Endodermal cell (in vitro differentiated cells): ENCODE data around the gene DOHH. TPM values are rescaled to one million over a fixed set of nuclear protein-coding genes. Genes with fewer than 3 reads are reported as not detected.

Experiments
- DNase-seq: peaks from one replicate; pipeline ENCODE4 v3.0.0-alpha.2; 2017
- H3K27ac ChIP-seq: 2 replicates; pipeline ENCODE4 v1.5.1; 2013; ENCODE audit warnings: mild to moderate bottlenecking, low read depth, low read length, moderate library complexity
- H3K27me3 ChIP-seq: 2 replicates; pipeline ENCODE4 v1.6.1; 2013; ENCODE audit warnings: mild to moderate bottlenecking, low read length, moderate library complexity; ENCODE audit not compliant: insufficient read depth, control insufficient read depth, poor library complexity, severe bottlenecking
- H3K36me3 ChIP-seq: 2 replicates; pipeline ENCODE4 v1.7.0; 2013; ENCODE audit warnings: mild to moderate bottlenecking, low read length, moderate library complexity; ENCODE audit not compliant: control insufficient read depth, insufficient read depth
- H3K4me1 ChIP-seq: one replicate; pipeline ENCODE4 v1.7.0; 2013; ENCODE audit warnings: low read length; ENCODE audit not compliant: control insufficient read depth, insufficient read depth
- H3K4me3 ChIP-seq: 2 replicates; pipeline ENCODE4 v1.5.1; 2013; ENCODE audit warnings: mild to moderate bottlenecking, low read length, moderate library complexity
- H3K9ac ChIP-seq: 2 replicates; pipeline ENCODE4 v1.6.1; 2013; ENCODE audit warnings: mild to moderate bottlenecking, low read length, moderate library complexity; ENCODE audit not compliant: poor library complexity, severe bottlenecking; ENCODE audit errors: extremely low read depth
- H3K9me3 ChIP-seq: 2 replicates; pipeline ENCODE4 v1.6.1; 2013; ENCODE audit warnings: mild to moderate bottlenecking, low read length, moderate library complexity; ENCODE audit not compliant: control insufficient read depth
- H3K27ac Mint-ChIP-seq: 2 replicates; pipeline ENCODE4 v1.8.0; 2020; ENCODE audit warnings: mixed read lengths
- H3K27me3 Mint-ChIP-seq: 2 replicates; pipeline ENCODE4 v1.8.0; 2021; ENCODE audit warnings: mild to moderate bottlenecking, mixed read lengths; ENCODE audit not compliant: insufficient read depth
- H3K36me3 Mint-ChIP-seq: 2 replicates; pipeline ENCODE4 v1.8.0; 2020; ENCODE audit warnings: low read depth, mixed read lengths
- H3K4me1 Mint-ChIP-seq: 2 replicates; pipeline ENCODE4 v1.8.0; 2020; ENCODE audit warnings: mixed read lengths
- H3K4me3 Mint-ChIP-seq: 2 replicates; pipeline ENCODE4 v1.8.0; 2020; ENCODE audit warnings: mild to moderate bottlenecking, moderate library complexity, mixed read lengths
- H3K9me3 Mint-ChIP-seq: 2 replicates; pipeline ENCODE4 v1.8.0; 2020; ENCODE audit warnings: mild to moderate bottlenecking, mixed read lengths
- WGBS, 2 experiments: methylation state at CpG; one replicate each; pipeline versions ENCODE4 v1.1.5 to v1.1.7; 2013; ENCODE audit warnings: missing lambda C conversion rate in 2 of 2, mixed read lengths in 1 of 2; ENCODE audit not compliant: insufficient coverage in 1 of 2, insufficient read length in 1 of 2; 5-methylcytosine and 5-hydroxymethylcytosine counted together
- total RNA-seq, 2 donors: library from RNA; stranded (reverse); fragmentation: NEBNext Ultra II Directional in 1 of 2; extraction: Animal tissue kit (Norgen Biotek cat#: 25700) in 1 of 2; gene quantifications; 2 replicates in 1 of 2; 3 replicates in 1 of 2; pipeline ENCODE4 v1.2.1, GENCODE V29; 2021
- TF ChIP-seq, protein P1 (sequence below): fragments of 200-600 bp; sonication (generic); conservative IDR thresholded peaks from 2 replicates; pipeline ENCODE4 v1.5.0; 2021; ENCODE audit warnings: antibody characterized with exemption, mild to moderate bottlenecking

DOHH gene
- total RNA-seq, 2 donors from 2014 or later, result 13.4 to 14.3 TPM

GRCh38 chr19:3474614-3475013 lies 25.9 kb downstream of the DOHH start:
- no peaks in the 10 kb centered on the region for H3K9me3 Mint-ChIP-seq
- WGBS, 2 experiments, result 70 to 80% methylated on average over 2 of the region's 2 CpGs
- no peaks in the 10 kb centered on the region for H3K36me3 Mint-ChIP-seq
- TF ChIP-seq, protein P1, sequence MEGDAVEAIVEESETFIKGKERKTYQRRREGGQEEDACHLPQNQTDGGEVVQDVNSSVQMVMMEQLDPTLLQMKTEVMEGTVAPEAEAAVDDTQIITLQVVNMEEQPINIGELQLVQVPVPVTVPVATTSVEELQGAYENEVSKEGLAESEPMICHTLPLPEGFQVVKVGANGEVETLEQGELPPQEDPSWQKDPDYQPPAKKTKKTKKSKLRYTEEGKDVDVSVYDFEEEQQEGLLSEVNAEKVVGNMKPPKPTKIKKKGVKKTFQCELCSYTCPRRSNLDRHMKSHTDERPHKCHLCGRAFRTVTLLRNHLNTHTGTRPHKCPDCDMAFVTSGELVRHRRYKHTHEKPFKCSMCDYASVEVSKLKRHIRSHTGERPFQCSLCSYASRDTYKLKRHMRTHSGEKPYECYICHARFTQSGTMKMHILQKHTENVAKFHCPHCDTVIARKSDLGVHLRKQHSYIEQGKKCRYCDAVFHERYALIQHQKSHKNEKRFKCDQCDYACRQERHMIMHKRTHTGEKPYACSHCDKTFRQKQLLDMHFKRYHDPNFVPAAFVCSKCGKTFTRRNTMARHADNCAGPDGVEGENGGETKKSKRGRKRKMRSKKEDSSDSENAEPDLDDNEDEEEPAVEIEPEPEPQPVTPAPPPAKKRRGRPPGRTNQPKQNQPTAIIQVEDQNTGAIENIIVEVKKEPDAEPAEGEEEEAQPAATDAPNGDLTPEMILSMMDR, result no peak
- H3K27me3 ChIP-seq, result peaks cover 17% of the 10 kb centered on the region
- H3K4me3 ChIP-seq, result no peak overlapping the region
- H3K36me3 ChIP-seq, result no peaks in the 10 kb centered on the region
- DNase-seq, result no peak
- no peaks in the 10 kb centered on the region for H3K4me1 ChIP-seq
- no peak overlapping the region for H3K4me3 Mint-ChIP-seq
- H3K9me3 ChIP-seq, result no peaks in the 10 kb centered on the region
- H3K27me3 Mint-ChIP-seq, result peaks cover 19% of the 10 kb centered on the region
- H3K27ac ChIP-seq, result no peak overlapping the region
- no peak overlapping the region for H3K27ac Mint-ChIP-seq
- no peaks in the 10 kb centered on the region for H3K4me1 Mint-ChIP-seq
- H3K9ac ChIP-seq, result no peak overlapping the region

GRCh38 chr19:3474010-3474409 lies 26.5 kb downstream of the DOHH start:
- TF ChIP-seq, protein P1, result no peak
- WGBS, 2 experiments, result 82 to 93% methylated on average over 7 to 8 of the region's 8 CpGs
- Histone ChIP-seq H3K36me3 (no peaks in the 10 kb centered on the region), H3K9me3 (no peaks in the 10 kb centered on the region), H3K27me3 (peaks cover 21% of the 10 kb centered on the region), H3K27ac (no peak overlapping the region), H3K4me3 (no peak overlapping the region), H3K4me1 (no peaks in the 10 kb centered on the region), H3K9ac (no peak overlapping the region)
- no peaks in the 10 kb centered on the region for H3K36me3 Mint-ChIP-seq
- peaks cover 25% of the 10 kb centered on the region for H3K27me3 Mint-ChIP-seq
- peaks cover 3% of the 10 kb centered on the region for H3K9me3 Mint-ChIP-seq
- H3K4me1 Mint-ChIP-seq, result no peaks in the 10 kb centered on the region
- no peak overlapping the region for H3K4me3 Mint-ChIP-seq
- DNase-seq, result no peak
- H3K27ac Mint-ChIP-seq, result no peak overlapping the region

- no peak overlapping the region for H3K27ac Mint-ChIP-seq
- Histone ChIP-seq H3K4me3 (no peak overlapping the region), H3K27me3 (peaks cover 21% of the 10 kb centered on the region), H3K27ac (no peak overlapping the region), H3K9ac (no peak overlapping the region), H3K9me3 (no peaks in the 10 kb centered on the region), H3K36me3 (no peaks in the 10 kb centered on the region), H3K4me1 (no peaks in the 10 kb centered on the region)
- H3K27me3 Mint-ChIP-seq, result peaks cover 29% of the 10 kb centered on the region
- H3K4me1 Mint-ChIP-seq, result no peaks in the 10 kb centered on the region
- TF ChIP-seq, protein P1, result peak; percentile 90
- DNase-seq, result peak; percentile 80
- no peaks in the 10 kb centered on the region for H3K36me3 Mint-ChIP-seq
- WGBS, 2 experiments, result 45 to 61% methylated on average over 7 to 20 of the region's 24 CpGs
- no peak overlapping the region for H3K4me3 Mint-ChIP-seq
- H3K9me3 Mint-ChIP-seq, result peaks cover 12% of the 10 kb centered on the region
Measured at GRCh38 chr19:3471954-3472655, 28.4 kb downstream of the DOHH start.
